Thoracic aorta (tissue), 2 donors: ENCODE measurements around the gene SGTA. TPM values are rescaled to one million over a fixed set of nuclear protein-coding genes. Genes with fewer than 3 reads are reported as not detected.
A peak's percentile ranks its signal among the peaks of the same experiment; 100 is the strongest.

ENCODE experiments used
- ATAC-seq: fragments of 150-250 bp; one replicate; pipeline ENCODE4 v1.8.0; 2017; ENCODE audit warnings: low read depth; ENCODE audit not compliant: insufficient number of reproducible peaks, low FRiP score
- DNase-seq: peaks from one replicate; pipeline ENCODE4 v3.0.0-alpha.2; 2020; ENCODE audit warnings: low spot score
- H3K27ac ChIP-seq, 2 donors: fragments of 200-600 bp; sonication (generic); 1 replicate in 1 of 2; 2 replicates in 1 of 2; pipeline ENCODE4 v1.5.1; 2016; ENCODE audit warnings: mild to moderate bottlenecking in 2 of 2, moderate library complexity in 2 of 2
- H3K27me3 ChIP-seq: fragments of 200-600 bp; sonication (generic); replicated peaks from 2 replicates; pipeline ENCODE4 v1.6.0; 2016; ENCODE audit warnings: mild to moderate bottlenecking; ENCODE audit not compliant: insufficient read depth
- H3K36me3 ChIP-seq: fragments of 200-600 bp; sonication (generic); one replicate; pipeline ENCODE4 v1.5.1; 2016
- H3K4me1 ChIP-seq, 2 donors: fragments of 200-600 bp; sonication (generic); 1 replicate in 1 of 2; 2 replicates in 1 of 2; pipeline versions ENCODE4 v1.5.1 to v1.6.0; 2016; ENCODE audit warnings: low read depth in 2 of 2, mild to moderate bottlenecking in 1 of 2; ENCODE audit not compliant: control insufficient read depth in 1 of 2
- H3K4me3 ChIP-seq: fragments of 200-600 bp; sonication (generic); 2 replicates; pipeline ENCODE4 v1.5.1; 2016; ENCODE audit warnings: mild to moderate bottlenecking
- H3K9me3 ChIP-seq: fragments of 200-600 bp; sonication (generic); 2 replicates; pipeline ENCODE4 v1.5.1; 2016
- total RNA-seq, 2 donors: library from RNA; depleted of rRNA; stranded (reverse); fragments of >200 nt; gene quantifications; one replicate each; pipeline versions ENCODE4 v1.1.0 to v1.2.3, GENCODE V29; 2016
- TF ChIP-seq, protein P1 (sequence below): fragments of 200-600 bp; sonication (generic); IDR thresholded peaks from one replicate; pipeline ENCODE4 v1.5.1; 2019; ENCODE audit warnings: antibody characterized with exemption

The SGTA gene
- total RNA-seq, 2 donors from 2014 or later, result 43.7 to 46.4 TPM

GRCh38 chr19:2744113-2744512 lies 39.0 kb downstream of the SGTA start:
- ATAC-seq (no peak), DNase-seq (no peak)
- peaks cover 4 to 5% of the 10 kb centered on the region in 2 donors for H3K4me1 ChIP-seq
- H3K9me3 ChIP-seq, result no peaks in the 10 kb centered on the region
- no peaks in the 10 kb centered on the region for H3K36me3 ChIP-seq
- no peaks in the 10 kb centered on the region for H3K27me3 ChIP-seq
- H3K4me3 ChIP-seq, result no peak overlapping the region
- no peak overlapping the region for H3K27ac ChIP-seq
- TF ChIP-seq, protein P1, sequence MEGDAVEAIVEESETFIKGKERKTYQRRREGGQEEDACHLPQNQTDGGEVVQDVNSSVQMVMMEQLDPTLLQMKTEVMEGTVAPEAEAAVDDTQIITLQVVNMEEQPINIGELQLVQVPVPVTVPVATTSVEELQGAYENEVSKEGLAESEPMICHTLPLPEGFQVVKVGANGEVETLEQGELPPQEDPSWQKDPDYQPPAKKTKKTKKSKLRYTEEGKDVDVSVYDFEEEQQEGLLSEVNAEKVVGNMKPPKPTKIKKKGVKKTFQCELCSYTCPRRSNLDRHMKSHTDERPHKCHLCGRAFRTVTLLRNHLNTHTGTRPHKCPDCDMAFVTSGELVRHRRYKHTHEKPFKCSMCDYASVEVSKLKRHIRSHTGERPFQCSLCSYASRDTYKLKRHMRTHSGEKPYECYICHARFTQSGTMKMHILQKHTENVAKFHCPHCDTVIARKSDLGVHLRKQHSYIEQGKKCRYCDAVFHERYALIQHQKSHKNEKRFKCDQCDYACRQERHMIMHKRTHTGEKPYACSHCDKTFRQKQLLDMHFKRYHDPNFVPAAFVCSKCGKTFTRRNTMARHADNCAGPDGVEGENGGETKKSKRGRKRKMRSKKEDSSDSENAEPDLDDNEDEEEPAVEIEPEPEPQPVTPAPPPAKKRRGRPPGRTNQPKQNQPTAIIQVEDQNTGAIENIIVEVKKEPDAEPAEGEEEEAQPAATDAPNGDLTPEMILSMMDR, result no peak

- no peak for DNase-seq
- no peak overlapping the region for H3K4me3 ChIP-seq
- no peaks in the 10 kb centered on the region for H3K36me3 ChIP-seq
- TF ChIP-seq, protein P1, result no peak
- no peak for ATAC-seq
- H3K27ac ChIP-seq, result no peak overlapping the region
- H3K9me3 ChIP-seq, result no peaks in the 10 kb centered on the region
- no peaks in the 10 kb centered on the region for H3K27me3 ChIP-seq
- peaks cover 12 to 15% of the 10 kb centered on the region in 2 donors for H3K4me1 ChIP-seq
Observed at GRCh38 chr19:2743099-2743498, 40.0 kb downstream of the SGTA start.

DNA sequence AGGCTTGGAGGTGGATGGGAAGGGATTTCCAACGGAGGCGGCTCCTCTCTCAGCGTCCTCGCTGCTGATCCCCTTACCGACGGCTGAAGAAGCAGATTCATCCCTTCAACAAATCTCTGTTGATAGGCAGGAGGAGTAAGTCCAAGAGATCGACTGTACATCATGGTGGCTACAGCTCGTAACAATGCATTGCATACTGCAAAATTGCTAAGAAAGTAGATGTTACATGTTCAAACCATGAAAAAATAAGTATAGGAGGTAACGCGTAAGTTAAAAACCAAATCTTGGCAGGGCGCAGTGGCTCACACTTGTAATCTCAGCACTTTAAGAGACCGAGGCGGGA lies 42.8 kb downstream of the SGTA start:
- Histone ChIP-seq H3K4me1 (peaks cover 12 to 15% of the 10 kb centered on the region in 2 donors), H3K27me3 (no peaks in the 10 kb centered on the region), H3K4me3 (peak overlapping the region; percentile 92), H3K27ac (no peak overlapping the region), H3K9me3 (no peaks in the 10 kb centered on the region), H3K36me3 (no peaks in the 10 kb centered on the region)
- TF ChIP-seq, protein P1, result no peak
- DNase-seq, result no peak
- no peak for ATAC-seq

GRCh38 chr19:2739602-2740313 lies 43.3 kb downstream of the SGTA start, which contains the start of gene SLC39A3:
Gene SLC39A3 (minus strand): TSS chr19:2740017. CDS start chr19:2737257, 2,760 bp downstream.
- TF ChIP-seq, protein P1, result peak; percentile 35
- H3K9me3 ChIP-seq, result no peaks in the 10 kb centered on the region
- H3K27me3 ChIP-seq, result no peaks in the 10 kb centered on the region
- no peak within 1 kb of the TSS for H3K27ac ChIP-seq
- ATAC-seq (peak; percentile 95), DNase-seq (peak; percentile 96)
- peaks cover 12 to 15% of the 10 kb centered on the region in 2 donors for H3K4me1 ChIP-seq
- H3K4me3 ChIP-seq, result peak within 1 kb of the TSS; percentile 92
- no peaks in the 10 kb centered on the region for H3K36me3 ChIP-seq

GRCh38 chr19:2736550-2737190 lies 46.4 kb downstream of the SGTA start:
- DNase-seq (no peak), ATAC-seq (no peak)
- no peak overlapping the region for H3K4me3 ChIP-seq
- no peaks in the 10 kb centered on the region for H3K27me3 ChIP-seq
- TF ChIP-seq, protein P1, result no peak
- H3K4me1 ChIP-seq, result peaks cover 12 to 15% of the 10 kb centered on the region in 2 donors
- peaks cover 18% of the 10 kb centered on the region for H3K36me3 ChIP-seq
- H3K27ac ChIP-seq, result no peak overlapping the region
- no peaks in the 10 kb centered on the region for H3K9me3 ChIP-seq
